K562 (cell line): Measurements from ENCODE around the gene USP44. TPM values are rescaled to one million over a fixed set of nuclear protein-coding genes. Genes with fewer than 3 reads are reported as not detected.

Experiments
- ATAC-seq: fragments of 200-7000 bp; cut with Tn5 transposase; 3 replicates; pipeline ENCODE4 v1.9.1; 2020; ENCODE audit warnings: moderate library complexity
- BruUV-seq: library from RNA; stranded (reverse); fragments of 400-500 nt; replicated peaks from 2 replicates; lab custom pipeline; 2021; lab: Mats Ljungman, UMichigan
- CTCF ChIA-PET: fragments of 300-600 bp; formaldehyde crosslinking; extraction: SDS; loops from one replicate; lab custom pipeline; 2021; ENCODE audit warnings: low intra/inter-chr PET ratio; lab: Yijun Ruan, JAX
- POLR2A ChIA-PET: fragments of 300-600, 350-650 bp; sonication (Branson Sonifier 250); formaldehyde crosslinking; extraction: SDS; loops from one replicate; lab custom pipeline; 2021; ENCODE audit warnings: antibody characterized with exemption, inconsistent platforms; lab: Yijun Ruan, JAX
- DNase-seq, 4 experiments: peaks; one replicate each; pipeline versions ENCODE4 v3.0.0 to v3.0.0-alpha.2; 2011 to 2018; ENCODE audit warnings: low spot score in 3 of 4, mixed read lengths in 3 of 4; ENCODE audit errors: extremely low read depth in 1 of 4
- FAIRE-seq: peaks from 2 replicates; lab custom pipeline; 2011; peaks lifted over from hg19 to GRCh38; lab: Jason Lieb, UNC
- H2AFZ ChIP-seq: 2 replicates; pipeline ENCODE4 v1.6.0; 2011; ENCODE audit warnings: low read depth, low read length, control low read depth, inconsistent platforms
- H3K27ac ChIP-seq: fragments of 200-600 bp; 3 replicates; pipeline ENCODE4 v1.8.0; 2011; ENCODE audit warnings: low read depth, mild to moderate bottlenecking, control low read depth, inconsistent platforms, low read length, moderate library complexity, mixed read lengths; ENCODE audit errors: extremely low read depth
- H3K27me3 ChIP-seq, 2 experiments: fragments of 300-600 bp in 1 of 2; 2 replicates in 1 of 2; 3 replicates in 1 of 2; pipeline versions ENCODE4 v1.6.0 to v1.8.0; 2011; ENCODE audit warnings: inconsistent platforms in 2 of 2, low read length in 2 of 2, mild to moderate bottlenecking in 1 of 2, mixed read lengths in 1 of 2, moderate library complexity in 1 of 2; ENCODE audit not compliant: control insufficient read depth in 2 of 2, insufficient read depth in 2 of 2
- H3K36me3 ChIP-seq: fragments of 300-600 bp; 3 replicates; pipeline ENCODE4 v1.8.0; 2011; ENCODE audit warnings: mild to moderate bottlenecking, low read length, inconsistent platforms; ENCODE audit not compliant: control insufficient read depth, insufficient read depth
- H3K4me1 ChIP-seq, 2 experiments: fragments of 200-600 bp in 1 of 2; replicated peaks in 1 of 2; 2 replicates in 1 of 2; 3 replicates in 1 of 2; pipeline versions ENCODE4 v1.5.1 to v1.8.0; 2011; ENCODE audit warnings: inconsistent platforms in 2 of 2, low read length in 2 of 2, mild to moderate bottlenecking in 1 of 2, mixed read lengths in 1 of 2, moderate library complexity in 1 of 2; ENCODE audit not compliant: control insufficient read depth in 2 of 2, insufficient read depth in 2 of 2
- H3K4me2 ChIP-seq: 2 replicates; pipeline ENCODE4 v1.6.1; 2011; ENCODE audit warnings: low read length, control low read depth, inconsistent platforms, mixed read lengths; ENCODE audit not compliant: insufficient read depth
- H3K4me3 ChIP-seq: fragments of 200-600 bp; sonication (generic), shearing (Covaris generic); 2 replicates; pipeline ENCODE4 v1.5.1; 2016; ENCODE audit warnings: control low read depth, inconsistent platforms
- H3K79me2 ChIP-seq: fragments of 200-600 bp; 3 replicates; pipeline ENCODE4 v1.8.0; 2011; ENCODE audit warnings: low read length, inconsistent platforms; ENCODE audit not compliant: control insufficient read depth, insufficient read depth
- H3K9ac ChIP-seq, 2 experiments: 2 replicates each; pipeline versions ENCODE4 v1.6.0 to v1.6.1; 2011; ENCODE audit warnings: low read depth in 2 of 2, low read length in 2 of 2, control low read depth in 1 of 2, inconsistent platforms in 1 of 2, mild to moderate bottlenecking in 1 of 2, mixed read lengths in 1 of 2; ENCODE audit not compliant: insufficient read depth in 1 of 2
- H3K9me1 ChIP-seq: one replicate; pipeline ENCODE4 v1.6.0; 2011; ENCODE audit warnings: inconsistent platforms, mild to moderate bottlenecking, low read length, moderate library complexity; ENCODE audit not compliant: control insufficient read depth, insufficient read depth
- H3K9me3 ChIP-seq: replicated peaks from 2 replicates; pipeline ENCODE4 v1.5.1; 2011; ENCODE audit warnings: low read depth, low read length, inconsistent platforms; ENCODE audit not compliant: control insufficient read depth, insufficient read depth
- H4K20me1 ChIP-seq: replicated peaks from 2 replicates; pipeline ENCODE4 v1.6.1; 2011; ENCODE audit warnings: low read length, inconsistent platforms, mixed read lengths; ENCODE audit not compliant: control insufficient read depth, insufficient read depth
- BRD4 ChIP-seq: fragments of 200-600 bp; sonication (generic); IDR thresholded peaks from 2 replicates; pipeline ENCODE4 v1.6.1; 2017; ENCODE audit warnings: inconsistent platforms
- GATA2 ChIP-seq: sonication (generic); formaldehyde crosslinking; IDR thresholded peaks from 2 replicates; pipeline ENCODE4 v1.4.0; 2020; ENCODE audit warnings: mild to moderate bottlenecking, missing genetic modification reagents
- HDAC1 ChIP-seq, 2 experiments: fragments of 450-650 bp; IDR thresholded peaks; 2 replicates each; pipeline ENCODE4 v1.6.1; 2016 to 2017; ENCODE audit warnings: inconsistent platforms in 1 of 2, mild to moderate bottlenecking in 1 of 2, moderate library complexity in 1 of 2
- LCOR ChIP-seq: sonication (generic); formaldehyde crosslinking; IDR thresholded peaks from 2 replicates; pipeline ENCODE4 v1.8.0; 2022; ENCODE audit warnings: mild to moderate bottlenecking, missing genetic modification reagents
- NBN ChIP-seq: fragments of 450-650 bp; IDR thresholded peaks from 2 replicates; pipeline ENCODE4 v1.6.1; 2016; ENCODE audit warnings: low read depth, mild to moderate bottlenecking
- NFRKB ChIP-seq: fragments of 450-650 bp; IDR thresholded peaks from 2 replicates; pipeline ENCODE4 v1.6.1; 2016; ENCODE audit warnings: low read depth
- NONO ChIP-seq, 2 experiments: fragments of 200-400 bp in 1 of 2; fragments of 450-650 bp in 1 of 2; formaldehyde crosslinking in 1 of 2; IDR thresholded peaks; 2 replicates each; pipeline ENCODE4 v1.6.1; 2017; ENCODE audit warnings: low read depth in 2 of 2, mild to moderate bottlenecking in 2 of 2, moderate library complexity in 2 of 2, low read length in 1 of 2
- SREBF2 ChIP-seq: sonication (generic); formaldehyde crosslinking; IDR thresholded peaks from 2 replicates; pipeline ENCODE4 v1.4.0; 2020; ENCODE audit warnings: mild to moderate bottlenecking, missing genetic modification reagents
- TEAD1 ChIP-seq, 2 experiments: fragments of 450-650 bp in 1 of 2; sonication (generic) in 1 of 2; formaldehyde crosslinking; IDR thresholded peaks; 2 replicates each; pipeline versions ENCODE4 v1.4.0 to v1.8.0; 2020 to 2022; ENCODE audit warnings: mild to moderate bottlenecking in 2 of 2, missing genetic modification reagents in 1 of 2
- TRIM24 ChIP-seq, 2 experiments: fragments of 450-650 bp; IDR thresholded peaks; 2 replicates each; pipeline ENCODE4 v1.6.1; 2016
- ZFPM2 ChIP-seq: fragments of 250-450 bp; sonication (Bioruptor Pico); IDR thresholded peaks from 2 replicates; pipeline ENCODE4 v1.5.1; 2022; ENCODE audit warnings: mild to moderate bottlenecking
- ZKSCAN3 ChIP-seq: fragments of 250-450 bp; sonication (Bioruptor Pico); IDR thresholded peaks from 2 replicates; pipeline ENCODE4 v1.4.0; 2020
- ZNF133 ChIP-seq: fragments of 250-450 bp; sonication (Bioruptor Pico); IDR thresholded peaks from 2 replicates; pipeline ENCODE4 v1.4.0; 2020; ENCODE audit warnings: mild to moderate bottlenecking
- ZNF274 ChIP-seq: IDR thresholded peaks from 2 replicates; pipeline ENCODE4 v1.6.1; 2011; ENCODE audit warnings: low read depth, mild to moderate bottlenecking, low read length, moderate library complexity, borderline replicate concordance
- ZNF644 ChIP-seq: fragments of 200-800 bp; sonication (Bioruptor generic); IDR thresholded peaks from 2 replicates; pipeline ENCODE4 v1.6.1; 2016; ENCODE audit warnings: low read depth, missing genetic modification characterization, missing compliant biosample characterization
- ZNF668 ChIP-seq: fragments of 250-450 bp; sonication (Bioruptor Pico); IDR thresholded peaks from 2 replicates; pipeline ENCODE4 v1.8.0; 2022; ENCODE audit warnings: mild to moderate bottlenecking, inconsistent platforms
- ZNF77 ChIP-seq: fragments of 250-450 bp; sonication (Bioruptor Pico); IDR thresholded peaks from 2 replicates; pipeline ENCODE4 v1.5.0; 2020
- WGBS: fragments of 100-300 bp; shearing (Covaris generic); methylation state at CpG from one replicate; pipeline ENCODE4 v1.1.6; 2016; ENCODE audit warnings: low coverage, mixed read lengths; ENCODE audit not compliant: insufficient coverage; ENCODE audit errors: missing lambda C conversion rate; 5-methylcytosine and 5-hydroxymethylcytosine counted together
- in situ Hi-C: fragments of 300-500 bp; cut with MboI; formaldehyde crosslinking; loops from 4 replicates; pipeline ENCODE4 v1.15.0; 2018; ENCODE audit warnings: inconsistent platforms, mixed read lengths
- intact Hi-C: fragments of 100-400 bp; cut with micrococcal nuclease; formaldehyde crosslinking; loops from 2 replicates; pipeline ENCODE4 v1.14.2; 2022
- polyA plus RNA-seq, 8 experiments: library from polyadenylated mRNA; depleted of rRNA in 4 of 8; stranded (reverse) in 5 of 8; unstranded in 3 of 8; fragments of >200 nt; fragmentation: Nextera tagmentation in 2 of 8; fragmentation: Illumina TruSeq in 1 of 8; extraction: Ambion mirVana in 2 of 8; extraction: Trizol in 1 of 8; gene quantifications; 2 replicates each; pipeline versions ENCODE4 v1.2.1 to v1.2.3, GENCODE V29; 2011 to 2014; ENCODE audit warnings: inconsistent platforms in 1 of 8, missing spikeins in 1 of 8
- total RNA-seq, 7 experiments: library from RNA; depleted of rRNA in 6 of 7; stranded (reverse); fragments of >200 nt in 6 of 7; fragmentation: Illumina TruSeq in 2 of 7; extraction: Trizol in 2 of 7; gene quantifications; 2 replicates each; pipeline versions ENCODE4 v1.2.1 to v1.2.3, GENCODE V29; 2011 to 2021; ENCODE audit warnings: low replicate concordance in 1 of 7
- TF ChIP-seq, protein P1 (sequence below): fragments of 450-650 bp; IDR thresholded peaks from 2 replicates; pipeline ENCODE4 v1.6.1; 2016; ENCODE audit warnings: borderline replicate concordance
- TF ChIP-seq, protein P2 (sequence below): fragments of 450-650 bp; formaldehyde crosslinking; IDR thresholded peaks from 2 replicates; pipeline ENCODE4 v1.4.0; 2020; ENCODE audit warnings: mild to moderate bottlenecking
- TF ChIP-seq, protein P3 (sequence below): sonication (generic); formaldehyde crosslinking; IDR thresholded peaks from 2 replicates; pipeline ENCODE4 v1.9.0; 2022; ENCODE audit warnings: mild to moderate bottlenecking, missing genetic modification reagents
- TF ChIP-seq, protein P4 (sequence below): fragments of 450-650 bp; IDR thresholded peaks from 2 replicates; pipeline ENCODE4 v1.6.1; 2016

USP44 gene
- total and polyA plus RNA-seq, 9 of the 15 experiments (the other 6 are each of a cell fraction or from before 2014, with no cell fraction given) = 2.1 to 5.7 (median 2.8) TPM

DNA sequence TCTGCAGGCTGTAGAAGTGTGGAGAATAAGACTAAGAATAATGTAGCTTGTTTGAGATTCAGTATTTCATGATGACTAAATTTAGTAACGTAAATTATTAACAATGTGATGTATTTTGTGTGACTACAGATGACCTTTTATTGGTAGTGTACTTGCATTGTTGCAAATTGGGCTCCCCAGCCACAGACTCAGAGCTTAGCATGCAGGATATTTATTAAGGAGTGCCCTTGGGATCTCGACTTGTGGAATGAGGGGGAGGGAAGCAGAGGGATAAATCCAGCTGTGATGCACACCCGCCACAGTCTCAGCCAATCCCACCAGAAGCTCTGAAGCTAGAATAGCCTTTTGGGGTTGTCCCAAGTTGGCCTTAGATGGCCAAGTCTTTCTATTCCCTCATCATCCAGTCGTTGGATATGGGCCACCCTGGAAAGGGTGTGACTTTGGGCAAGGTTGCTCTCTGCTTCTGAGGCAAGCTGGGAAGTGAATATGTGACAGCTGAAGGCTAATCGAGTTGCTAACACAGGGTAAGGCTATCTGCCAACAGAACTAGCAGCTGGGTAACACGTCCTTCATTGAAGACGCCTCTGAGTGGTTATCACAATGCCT lies 42.1 kb upstream of the USP44 start (continued):
- TF ChIP-seq ZNF668 = no peak
- no peak for TF ChIP-seq GATA2
- no peak for TF ChIP-seq SREBF2 (CRISPR knock-in tag)
- TF ChIP-seq BRD4 = no peak
- TF ChIP-seq NONO (IDR thresholded peaks at IDR 0.05; ENCODE audit: low read depth in 2 of 2, low read length in 1 of 2) = no peak
- TF ChIP-seq, protein P1, sequence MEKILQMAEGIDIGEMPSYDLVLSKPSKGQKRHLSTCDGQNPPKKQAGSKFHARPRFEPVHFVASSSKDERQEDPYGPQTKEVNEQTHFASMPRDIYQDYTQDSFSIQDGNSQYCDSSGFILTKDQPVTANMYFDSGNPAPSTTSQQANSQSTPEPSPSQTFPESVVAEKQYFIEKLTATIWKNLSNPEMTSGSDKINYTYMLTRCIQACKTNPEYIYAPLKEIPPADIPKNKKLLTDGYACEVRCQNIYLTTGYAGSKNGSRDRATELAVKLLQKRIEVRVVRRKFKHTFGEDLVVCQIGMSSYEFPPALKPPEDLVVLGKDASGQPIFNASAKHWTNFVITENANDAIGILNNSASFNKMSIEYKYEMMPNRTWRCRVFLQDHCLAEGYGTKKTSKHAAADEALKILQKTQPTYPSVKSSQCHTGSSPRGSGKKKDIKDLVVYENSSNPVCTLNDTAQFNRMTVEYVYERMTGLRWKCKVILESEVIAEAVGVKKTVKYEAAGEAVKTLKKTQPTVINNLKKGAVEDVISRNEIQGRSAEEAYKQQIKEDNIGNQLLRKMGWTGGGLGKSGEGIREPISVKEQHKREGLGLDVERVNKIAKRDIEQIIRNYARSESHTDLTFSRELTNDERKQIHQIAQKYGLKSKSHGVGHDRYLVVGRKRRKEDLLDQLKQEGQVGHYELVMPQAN = no peak

DNA sequence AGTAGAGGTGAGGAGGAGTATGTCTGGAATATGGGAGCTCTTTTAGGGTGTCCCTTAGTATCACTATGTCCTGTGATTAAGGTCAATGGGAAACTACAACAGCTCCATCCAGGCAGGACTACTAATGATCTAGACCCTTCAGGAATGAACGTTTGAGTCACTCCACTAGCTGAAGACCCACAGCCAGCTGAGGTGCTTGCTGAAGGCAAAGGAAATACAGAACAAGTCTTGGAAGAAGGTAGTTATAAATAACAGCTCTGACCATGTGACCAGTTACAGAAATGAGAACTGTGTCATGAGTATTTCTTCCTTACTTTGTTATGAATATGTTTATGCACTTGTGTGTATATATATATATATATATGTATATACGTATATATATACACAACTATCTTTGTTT lies 40.5 kb upstream of the USP44 start:
- no peak overlapping the region for H3K27ac ChIP-seq
- no peak for DNase-seq
- no peak overlapping the region for H3K4me2 ChIP-seq
- no peaks in the 10 kb centered on the region for H3K4me1 ChIP-seq
- ChIA-PET POLR2A (no interaction called here), CTCF (no interaction called here)
- H3K4me3 ChIP-seq = no peak overlapping the region
- H3K27me3 ChIP-seq = peaks cover 2 to 15% of the 10 kb centered on the region in 2 experiments; a peak in 4 of 5 replicates
- in situ Hi-C loops (no loop called here), intact Hi-C loops (no loop called here)
- no peaks in the 10 kb centered on the region for H3K36me3 ChIP-seq
- BruUV-seq = no TSS peak
- no peaks in the 10 kb centered on the region for H3K9me1 ChIP-seq
- H2AFZ ChIP-seq = no peak overlapping the region
- H4K20me1 ChIP-seq = no peaks in the 10 kb centered on the region
- H3K79me2 ChIP-seq = no peaks in the 10 kb centered on the region
- no peak overlapping the region for H3K9ac ChIP-seq
- no peak for ATAC-seq
- 0% methylated on average over 2 of the region's 2 CpGs for WGBS
- no peak for FAIRE-seq
- no peaks in the 10 kb centered on the region for H3K9me3 ChIP-seq
- TF ChIP-seq ZFPM2 (CRISPR knock-in tag) (no peak), NFRKB (no peak), TRIM24 (IDR thresholded peaks at IDR 0.05) (no peak), HDAC1 (IDR thresholded peaks at IDR 0.05) (no peak), ZNF274 (no peak), ZKSCAN3 (CRISPR knock-in tag) (no peak), ZNF644 (tag) (no peak), TEAD1 (CRISPR knock-in tag; IDR thresholded peaks at IDR 0.05) (no peak), NBN (no peak), LCOR (CRISPR knock-in tag) (no peak), ZNF133 (CRISPR knock-in tag) (no peak), ZNF77 (CRISPR knock-in tag) (no peak)
- TF ChIP-seq, protein P2, sequence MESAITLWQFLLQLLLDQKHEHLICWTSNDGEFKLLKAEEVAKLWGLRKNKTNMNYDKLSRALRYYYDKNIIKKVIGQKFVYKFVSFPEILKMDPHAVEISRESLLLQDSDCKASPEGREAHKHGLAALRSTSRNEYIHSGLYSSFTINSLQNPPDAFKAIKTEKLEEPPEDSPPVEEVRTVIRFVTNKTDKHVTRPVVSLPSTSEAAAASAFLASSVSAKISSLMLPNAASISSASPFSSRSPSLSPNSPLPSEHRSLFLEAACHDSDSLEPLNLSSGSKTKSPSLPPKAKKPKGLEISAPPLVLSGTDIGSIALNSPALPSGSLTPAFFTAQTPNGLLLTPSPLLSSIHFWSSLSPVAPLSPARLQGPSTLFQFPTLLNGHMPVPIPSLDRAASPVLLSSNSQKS (CRISPR knock-in tag) = no peak
- TF ChIP-seq, protein P3, sequence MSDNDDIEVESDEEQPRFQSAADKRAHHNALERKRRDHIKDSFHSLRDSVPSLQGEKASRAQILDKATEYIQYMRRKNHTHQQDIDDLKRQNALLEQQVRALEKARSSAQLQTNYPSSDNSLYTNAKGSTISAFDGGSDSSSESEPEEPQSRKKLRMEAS (CRISPR knock-in tag) = no peak
- TF ChIP-seq, protein P4, sequence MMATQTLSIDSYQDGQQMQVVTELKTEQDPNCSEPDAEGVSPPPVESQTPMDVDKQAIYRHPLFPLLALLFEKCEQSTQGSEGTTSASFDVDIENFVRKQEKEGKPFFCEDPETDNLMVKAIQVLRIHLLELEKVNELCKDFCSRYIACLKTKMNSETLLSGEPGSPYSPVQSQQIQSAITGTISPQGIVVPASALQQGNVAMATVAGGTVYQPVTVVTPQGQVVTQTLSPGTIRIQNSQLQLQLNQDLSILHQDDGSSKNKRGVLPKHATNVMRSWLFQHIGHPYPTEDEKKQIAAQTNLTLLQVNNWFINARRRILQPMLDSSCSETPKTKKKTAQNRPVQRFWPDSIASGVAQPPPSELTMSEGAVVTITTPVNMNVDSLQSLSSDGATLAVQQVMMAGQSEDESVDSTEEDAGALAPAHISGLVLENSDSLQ = no peak
